HEK293T (cell line): ENCODE results near the gene DPH6.

Experiments
- CTCF ChIA-PET: fragments of 350-600 bp; formaldehyde crosslinking; extraction: SDS; loops from one replicate; lab custom pipeline; 2021; ENCODE audit warnings: antibody characterized with exemption, inconsistent platforms; lab: Yijun Ruan, JAX
- POLR2A ChIA-PET: fragments of 350-600 bp; formaldehyde crosslinking; extraction: SDS; loops from one replicate; lab custom pipeline; 2020; ENCODE audit warnings: antibody characterized with exemption, inconsistent platforms; lab: Yijun Ruan, JAX
- DNase-seq: peaks from one replicate; pipeline ENCODE4 v3.0.0; 2012; ENCODE audit warnings: mixed read lengths; ENCODE audit errors: extremely low spot score
- ARNT ChIP-seq: fragments of 450-650 bp; IDR thresholded peaks from 2 replicates; pipeline ENCODE4 v1.6.1; 2017; ENCODE audit warnings: mild to moderate bottlenecking
- BHLHE40 ChIP-seq: fragments of 450-650 bp; IDR thresholded peaks from 2 replicates; pipeline ENCODE4 v1.6.1; 2016; ENCODE audit warnings: mild to moderate bottlenecking, moderate library complexity, borderline replicate concordance
- CTBP1 ChIP-seq: fragments of 450-650 bp; IDR thresholded peaks from 2 replicates; pipeline ENCODE4 v1.6.1; 2016; ENCODE audit warnings: borderline replicate concordance
- ELF4 ChIP-seq: fragments of 450-650 bp; IDR thresholded peaks from 2 replicates; pipeline ENCODE4 v1.6.1; 2017; ENCODE audit warnings: antibody characterized with exemption
- FOXA1 ChIP-seq: fragments of 450-650 bp; IDR thresholded peaks from 2 replicates; pipeline ENCODE4 v1.6.1; 2016; ENCODE audit warnings: mild to moderate bottlenecking
- FOXK2 ChIP-seq: fragments of 450-650 bp; IDR thresholded peaks from 2 replicates; pipeline ENCODE4 v1.6.1; 2016; ENCODE audit warnings: mild to moderate bottlenecking
- FOXM1 ChIP-seq: fragments of 450-650 bp; IDR thresholded peaks from 2 replicates; pipeline ENCODE4 v1.6.1; 2017; ENCODE audit warnings: mild to moderate bottlenecking, borderline replicate concordance
- HDGF ChIP-seq: fragments of 450-650 bp; IDR thresholded peaks from 2 replicates; pipeline ENCODE4 v1.6.1; 2017; ENCODE audit warnings: antibody characterized with exemption, borderline replicate concordance
- L3MBTL2 ChIP-seq: fragments of 450-650 bp; conservative IDR thresholded peaks from 2 replicates; pipeline ENCODE4 v1.6.1; 2016; ENCODE audit warnings: mild to moderate bottlenecking
- LEF1 ChIP-seq: fragments of 450-650 bp; IDR thresholded peaks from 2 replicates; pipeline ENCODE4 v1.6.1; 2017; ENCODE audit warnings: mild to moderate bottlenecking, borderline replicate concordance
- NFRKB ChIP-seq: fragments of 450-650 bp; IDR thresholded peaks from 2 replicates; pipeline ENCODE4 v1.6.1; 2016; ENCODE audit warnings: mild to moderate bottlenecking, moderate library complexity
- SP1 ChIP-seq: fragments of 450-650 bp; IDR thresholded peaks from 2 replicates; pipeline ENCODE4 v1.6.1; 2017
- SUZ12 ChIP-seq: fragments of 450-650 bp; IDR thresholded peaks from 2 replicates; pipeline ENCODE4 v1.6.1; 2016; ENCODE audit warnings: mild to moderate bottlenecking
- TARDBP ChIP-seq: fragments of 450-650 bp; IDR thresholded peaks from 2 replicates; pipeline ENCODE4 v1.6.1; 2016
- ZNF384 ChIP-seq: fragments of 450-650 bp; IDR thresholded peaks from 2 replicates; pipeline ENCODE4 v1.6.1; 2016
- TF ChIP-seq, protein P1 (sequence below): fragments of 450-650 bp; IDR thresholded peaks from 2 replicates; pipeline ENCODE4 v1.6.1; 2016

The DPH6 gene

DNA sequence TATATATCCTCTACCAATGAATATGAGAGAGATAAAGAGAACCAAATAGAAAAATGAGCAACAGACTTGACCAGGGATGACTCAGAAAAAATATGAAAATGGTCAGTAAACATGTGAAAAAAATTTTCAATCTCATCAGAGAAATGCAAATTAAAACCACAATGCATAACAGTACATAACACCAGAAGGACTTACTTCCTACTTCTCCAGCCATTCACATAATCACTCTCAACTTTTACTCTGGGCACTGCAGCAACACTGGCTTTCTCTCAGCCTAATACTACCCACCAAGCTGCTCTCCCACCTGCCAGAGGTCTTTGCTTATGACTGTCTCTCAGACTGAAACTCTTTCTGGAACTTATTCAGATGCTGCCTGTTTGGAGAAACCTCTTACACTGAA lies 49.4 kb downstream of the DPH6 start:
- POLR2A ChIA-PET: no interaction called here
- no peak for DNase-seq
- CTCF ChIA-PET: no interaction called here

GRCh38 chr15:35495080-35495479 lies 50.9 kb downstream of the DPH6 start:
- TF ChIP-seq SUZ12: no peak
- TF ChIP-seq SP1: no peak
- TF ChIP-seq CTBP1: no peak
- TF ChIP-seq ZNF384: no peak
- TF ChIP-seq FOXA1: no peak
- TF ChIP-seq HDGF: no peak
- no peak for TF ChIP-seq NFRKB
- no peak for TF ChIP-seq L3MBTL2
- no peak for TF ChIP-seq FOXM1
- TF ChIP-seq FOXK2: no peak
- TF ChIP-seq ARNT: no peak
- TF ChIP-seq, protein P1, sequence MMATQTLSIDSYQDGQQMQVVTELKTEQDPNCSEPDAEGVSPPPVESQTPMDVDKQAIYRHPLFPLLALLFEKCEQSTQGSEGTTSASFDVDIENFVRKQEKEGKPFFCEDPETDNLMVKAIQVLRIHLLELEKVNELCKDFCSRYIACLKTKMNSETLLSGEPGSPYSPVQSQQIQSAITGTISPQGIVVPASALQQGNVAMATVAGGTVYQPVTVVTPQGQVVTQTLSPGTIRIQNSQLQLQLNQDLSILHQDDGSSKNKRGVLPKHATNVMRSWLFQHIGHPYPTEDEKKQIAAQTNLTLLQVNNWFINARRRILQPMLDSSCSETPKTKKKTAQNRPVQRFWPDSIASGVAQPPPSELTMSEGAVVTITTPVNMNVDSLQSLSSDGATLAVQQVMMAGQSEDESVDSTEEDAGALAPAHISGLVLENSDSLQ: no peak
- no peak for TF ChIP-seq ELF4
- no peak for TF ChIP-seq LEF1
- TF ChIP-seq BHLHE40: no peak
- TF ChIP-seq TARDBP: no peak
- POLR2A ChIA-PET: no interaction called here
- CTCF ChIA-PET: no interaction called here
- no peak for DNase-seq

More for the DNA sequence above, 49.4 kb downstream of the DPH6 start:
- TF ChIP-seq SP1 (no peak), CTBP1 (no peak), ZNF384 (no peak), L3MBTL2 (no peak), ARNT (no peak), LEF1 (no peak), ELF4 (no peak), NFRKB (no peak), SUZ12 (no peak), FOXK2 (no peak), BHLHE40 (no peak), FOXM1 (no peak)

DNA sequence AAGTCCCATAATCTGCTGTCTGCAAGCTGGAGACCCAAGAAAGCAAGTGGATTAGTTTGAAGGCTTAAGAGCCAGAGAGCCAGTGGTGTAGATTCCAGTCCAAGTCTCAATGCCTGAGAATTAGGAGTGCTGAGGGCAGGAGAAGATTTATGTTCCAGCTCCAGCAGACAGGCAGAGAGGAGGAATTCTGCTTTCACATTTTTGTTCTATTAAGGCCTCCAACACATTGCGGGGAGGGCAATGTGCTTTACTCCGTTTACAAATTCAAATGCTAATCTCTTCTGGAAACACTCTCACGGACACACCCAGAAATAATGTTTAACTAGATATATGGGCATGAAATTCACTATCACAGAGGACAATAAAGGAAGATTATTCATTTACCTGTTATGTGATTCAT lies 54.0 kb downstream of the DPH6 start:
- TF ChIP-seq TARDBP (no peak), ZNF384 (no peak), HDGF (no peak), CTBP1 (no peak), SUZ12 (no peak), ELF4 (no peak), FOXK2 (no peak), FOXA1 (no peak), NFRKB (no peak), LEF1 (no peak), L3MBTL2 (no peak), ARNT (no peak), FOXM1 (no peak), SP1 (no peak), BHLHE40 (no peak)
- TF ChIP-seq, protein P1: no peak
- ChIA-PET POLR2A (no interaction called here), CTCF (no interaction called here)
- no peak for DNase-seq

DNA sequence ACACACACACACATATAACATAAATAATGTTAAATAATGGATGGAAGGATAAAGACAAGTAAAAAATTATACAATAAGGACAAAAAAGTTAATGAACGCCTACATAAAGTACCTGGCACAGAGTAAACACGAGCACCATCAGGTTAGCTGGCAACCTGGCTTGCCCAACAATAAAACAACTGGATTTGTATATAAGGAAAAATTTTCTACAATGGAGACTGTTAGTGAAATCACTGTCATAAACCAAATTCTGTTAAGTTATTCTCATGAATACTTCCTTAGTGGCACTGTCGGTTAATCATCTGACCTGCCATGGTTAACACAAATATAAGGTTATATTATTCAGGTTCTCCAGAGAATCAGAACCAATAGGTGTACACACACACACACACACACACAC lies 54.8 kb downstream of the DPH6 start:
- POLR2A ChIA-PET: no interaction called here
- TF ChIP-seq FOXA1 (no peak), L3MBTL2 (no peak), CTBP1 (no peak), ZNF384 (no peak), FOXK2 (no peak), SUZ12 (no peak), LEF1 (no peak), FOXM1 (no peak), ARNT (no peak), HDGF (no peak), SP1 (no peak), ELF4 (no peak), BHLHE40 (no peak), NFRKB (no peak), TARDBP (no peak)
- TF ChIP-seq, protein P1: no peak
- CTCF ChIA-PET: no interaction called here
- no peak for DNase-seq

GRCh38 chr15:35490511-35490910 lies 55.5 kb downstream of the DPH6 start:
- no peak for TF ChIP-seq NFRKB
- TF ChIP-seq, protein P1: no peak
- TF ChIP-seq FOXK2: no peak
- TF ChIP-seq TARDBP: no peak
- no peak for TF ChIP-seq L3MBTL2
- TF ChIP-seq ARNT: no peak
- TF ChIP-seq BHLHE40: no peak
- no peak for TF ChIP-seq CTBP1
- TF ChIP-seq FOXM1: no peak
- TF ChIP-seq ZNF384: no peak
- TF ChIP-seq ELF4: no peak
- TF ChIP-seq FOXA1: no peak
- no peak for TF ChIP-seq SUZ12
- ChIA-PET CTCF (no interaction called here), POLR2A (no interaction called here)
- no peak for DNase-seq
